ENCODE results near the gene C7.

C7 gene

GRCh38 chr5:40916226-40916625 is 6.9 kb downstream of the C7 start:
- no peak for DNase-seq (ENCODE audit: low read depth in 2 of 2)

DNA sequence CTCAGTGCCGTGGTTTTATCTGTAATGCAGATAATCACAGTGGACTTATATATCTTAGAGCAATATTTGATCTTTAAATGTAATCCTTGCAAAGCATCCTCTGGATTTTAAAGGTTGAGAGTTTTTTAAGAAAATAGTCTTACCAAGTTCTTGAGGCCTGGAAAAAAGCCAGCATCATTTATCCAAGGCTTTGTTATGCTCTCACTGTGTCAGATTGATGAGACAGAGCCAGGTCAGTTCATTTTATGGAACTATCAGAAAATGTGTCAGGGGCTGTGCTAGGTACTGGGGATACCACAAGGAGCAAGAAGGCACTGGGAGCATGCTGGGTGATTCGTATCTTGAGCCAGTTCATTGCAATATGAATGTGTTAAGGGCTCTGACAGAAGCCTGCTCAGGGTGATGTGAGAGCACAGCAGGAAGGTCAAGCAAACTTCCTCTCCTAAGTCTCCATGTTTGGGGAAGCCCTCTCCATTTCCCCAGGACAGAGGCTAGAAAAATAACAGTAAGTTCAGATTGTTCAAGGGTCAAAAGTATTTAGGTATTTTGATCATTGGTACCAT is 19.7 kb downstream of the C7 start:
- DNase-seq (ENCODE audit: low read depth in 2 of 2) = no peak

DNA sequence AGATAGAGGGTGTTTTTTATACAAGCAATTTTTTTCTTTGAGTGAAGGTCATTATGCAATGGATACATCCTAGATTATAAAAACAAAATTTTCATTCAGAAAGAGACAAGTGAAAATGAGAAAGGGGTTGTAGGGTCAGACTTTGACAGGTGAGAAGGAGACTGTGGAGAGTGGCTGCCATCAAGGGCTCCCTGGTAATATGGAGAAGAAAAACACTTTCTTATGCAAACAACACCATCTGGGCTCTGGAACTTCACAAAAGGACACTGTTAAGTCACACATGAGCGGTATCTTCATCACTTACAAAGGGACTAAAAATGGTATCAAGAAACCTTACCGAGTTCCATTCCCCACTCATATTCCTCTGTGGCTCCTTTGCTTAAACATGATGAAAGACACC is 23.5 kb downstream of the C7 start:
- no peak for DNase-seq (ENCODE audit: low read depth in 2 of 2)

DNA sequence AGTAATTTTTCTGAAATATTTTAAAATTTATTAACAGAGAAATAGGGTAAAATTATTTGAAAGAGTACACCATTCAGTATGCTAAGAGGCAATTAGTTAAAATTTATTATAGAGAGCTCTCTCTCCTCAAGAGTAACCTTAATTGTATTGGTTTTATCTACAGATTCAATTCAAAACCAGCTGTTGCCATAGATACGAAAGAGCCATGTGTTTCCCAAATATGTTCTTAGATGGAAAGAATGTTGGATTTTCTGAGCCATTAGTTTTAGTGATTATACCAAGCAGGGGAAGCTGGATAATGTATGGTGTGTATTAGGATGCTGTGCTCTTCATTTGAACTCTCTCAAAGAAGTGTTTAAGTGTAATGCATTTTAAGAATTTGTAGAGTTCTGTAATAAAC is 27.8 kb downstream of the C7 start:
- no peak for DNase-seq (ENCODE audit: low read depth in 2 of 2)

DNA sequence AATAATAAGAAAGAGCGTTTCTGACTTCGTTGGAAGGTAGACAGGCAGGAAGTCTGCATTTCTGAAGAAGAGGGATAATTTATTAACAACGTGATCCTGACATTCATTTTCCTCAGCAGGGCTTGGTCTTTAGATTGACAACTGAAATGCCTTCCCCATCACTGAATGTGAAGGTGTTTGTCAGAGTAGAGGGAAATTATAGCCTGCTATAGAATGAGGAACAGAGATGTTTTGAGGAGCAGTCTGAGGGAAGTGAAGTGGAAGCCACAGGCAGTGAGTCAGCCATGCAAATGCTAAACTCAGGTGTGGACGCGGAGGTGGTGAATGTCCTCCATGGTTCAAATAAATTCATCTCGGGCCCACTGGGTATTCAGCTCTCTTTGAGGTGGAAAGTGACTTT is 30.5 kb downstream of the C7 start:
- DNase-seq (ENCODE audit: low read depth in 2 of 2) = no peak

- no peak for DNase-seq (ENCODE audit: low read depth in 2 of 2)
Measured at GRCh38 chr5:40945111-40945510, 35.8 kb downstream of the C7 start.

- no peak for DNase-seq (ENCODE audit: low read depth in 2 of 2)
Measured at GRCh38 chr5:40955313-40955712, 46.0 kb downstream of the C7 start.

DNA sequence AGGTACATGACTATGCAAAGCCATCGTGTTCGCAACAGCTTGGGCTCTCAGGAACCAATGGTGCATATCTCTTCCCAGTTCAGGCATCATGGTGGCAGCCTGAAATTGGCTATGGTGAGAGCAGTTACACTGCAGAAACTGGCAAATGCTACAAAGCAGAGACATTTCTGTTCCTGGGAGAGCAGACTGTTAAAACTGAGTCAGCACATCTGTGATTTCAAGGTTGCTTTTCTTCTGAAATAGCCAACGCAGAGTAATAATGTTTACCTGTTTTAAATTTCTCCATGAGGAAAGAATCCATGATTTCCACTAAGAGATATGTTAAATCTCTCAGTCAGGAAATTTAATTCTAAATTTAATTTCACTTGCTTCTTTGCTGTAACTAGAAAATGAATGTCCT is 47.8 kb downstream of the C7 start:
- no peak for DNase-seq (ENCODE audit: low read depth in 2 of 2)

GRCh38 chr5:40958811-40959210 is 49.5 kb downstream of the C7 start:
- DNase-seq (ENCODE audit: low read depth in 2 of 2) = no peak

GRCh38 chr5:40960037-40960436 is 50.7 kb downstream of the C7 start:
- DNase-seq (ENCODE audit: low read depth in 2 of 2) = no peak

GRCh38 chr5:40962207-40962955 is 53.1 kb downstream of the C7 start:
- no peak for DNase-seq (ENCODE audit: low read depth in 2 of 2)

DNA sequence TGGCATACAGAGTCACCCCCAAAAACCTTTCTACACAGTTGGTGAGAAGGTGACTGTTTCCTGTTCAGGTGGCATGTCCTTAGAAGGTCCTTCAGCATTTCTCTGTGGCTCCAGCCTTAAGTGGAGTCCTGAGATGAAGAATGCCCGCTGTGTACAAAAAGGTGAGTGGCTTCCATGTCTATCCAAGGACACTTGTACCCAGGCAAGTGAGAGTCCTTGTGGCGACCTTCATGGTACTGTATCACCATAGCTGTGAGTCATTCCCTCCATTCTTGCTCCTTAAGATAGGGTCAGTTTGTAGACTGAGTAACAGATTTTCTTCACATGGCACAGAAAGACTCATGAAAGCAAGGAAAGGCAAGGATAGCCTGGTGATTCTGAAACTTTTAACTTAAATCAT is 63.1 kb downstream of the C7 start:
- DNase-seq (ENCODE audit: low read depth in 2 of 2) = no peak

DNA sequence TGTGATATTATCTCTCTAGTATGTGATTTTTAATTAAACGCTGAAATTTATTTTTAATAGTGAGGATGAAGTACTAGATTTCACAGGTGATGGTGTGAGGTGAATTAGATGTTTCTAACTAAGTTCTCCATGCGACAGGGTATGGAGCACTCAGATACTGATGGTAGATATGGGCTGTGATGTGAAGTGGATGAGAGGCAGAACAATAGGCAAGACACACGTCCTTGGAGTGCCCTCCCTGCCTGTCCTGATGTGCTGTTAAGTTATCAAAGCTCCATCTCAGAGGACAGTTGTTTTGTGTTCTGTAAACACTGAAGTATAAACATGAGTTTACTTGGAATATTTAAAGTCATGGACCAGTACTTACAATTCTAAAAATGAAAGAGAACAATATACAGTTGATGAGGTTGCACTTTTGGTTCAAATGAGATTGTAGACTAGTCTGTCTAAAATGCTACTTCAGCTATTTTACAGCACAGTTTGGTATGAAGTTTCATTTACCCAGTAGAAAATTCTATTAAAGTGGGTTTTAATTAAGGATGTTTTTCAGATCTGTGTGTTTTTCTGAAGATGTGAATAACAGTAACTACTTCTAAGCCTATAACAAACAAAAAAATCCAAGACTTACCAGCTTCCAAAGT is 64.2 kb downstream of the C7 start:
- no peak for DNase-seq (ENCODE audit: low read depth in 2 of 2)

GRCh38 chr5:40976041-40976440 is 66.7 kb downstream of the C7 start:
- DNase-seq (ENCODE audit: low read depth in 2 of 2) = no peak

DNA sequence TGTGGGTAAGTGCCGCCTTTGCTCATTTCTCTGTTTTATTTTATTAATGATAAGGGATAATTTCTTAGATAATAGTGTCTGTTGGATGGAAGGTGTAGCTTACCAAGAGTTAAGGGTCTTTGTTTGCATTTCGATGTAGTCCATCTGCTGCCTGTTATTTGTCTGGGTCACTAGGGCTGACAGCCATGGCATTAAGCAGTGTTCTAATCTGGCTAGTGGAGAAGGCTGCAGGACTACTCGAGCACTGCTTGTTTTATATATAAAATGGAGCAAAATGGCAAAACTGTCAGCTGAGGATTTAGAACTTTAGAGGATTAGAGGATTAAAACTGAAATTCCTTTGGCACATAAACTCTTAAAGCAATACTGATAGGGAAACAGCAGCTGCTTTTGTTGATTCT is 67.5 kb downstream of the C7 start:
- no peak for DNase-seq (ENCODE audit: low read depth in 2 of 2)

- no peak for DNase-seq (ENCODE audit: low read depth in 2 of 2)
Measured at GRCh38 chr5:40981420-40981819, 72.1 kb downstream of the C7 start.

- DNase-seq (ENCODE audit: low read depth in 2 of 2) = no peak
Measured at GRCh38 chr5:40983781-40984180, 74.5 kb downstream of the C7 start.

GRCh38 chr5:40984884-40985283 is 75.6 kb downstream of the C7 start:
- DNase-seq (ENCODE audit: low read depth in 2 of 2) = no peak

DNA sequence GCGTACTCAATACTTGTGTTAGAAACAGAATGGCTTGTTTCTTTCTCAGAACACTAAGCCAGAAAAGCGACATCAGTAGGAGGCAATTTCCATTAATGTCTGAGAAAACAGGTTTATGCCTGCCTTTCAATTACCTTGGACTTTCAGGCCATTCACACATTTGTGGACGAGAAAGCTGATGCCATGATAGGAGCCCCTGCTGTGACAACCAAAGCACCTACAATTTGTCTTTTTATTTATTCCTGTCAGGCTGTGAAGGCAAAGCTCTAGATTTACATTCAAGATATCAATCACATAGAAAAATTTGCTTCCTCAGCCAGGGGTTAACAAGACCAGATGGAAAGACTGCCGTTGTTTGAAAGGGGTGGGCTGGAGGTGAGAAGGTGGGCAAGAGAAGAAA is 76.2 kb downstream of the C7 start:
- DNase-seq (ENCODE audit: low read depth in 2 of 2) = no peak

GRCh38 chr5:40986666-40987065 is 77.4 kb downstream of the C7 start:
- DNase-seq (ENCODE audit: low read depth in 2 of 2) = no peak

- no peak for DNase-seq (ENCODE audit: low read depth in 2 of 2)
Measured at GRCh38 chr5:40987349-40987748, 78.1 kb downstream of the C7 start.

DNA sequence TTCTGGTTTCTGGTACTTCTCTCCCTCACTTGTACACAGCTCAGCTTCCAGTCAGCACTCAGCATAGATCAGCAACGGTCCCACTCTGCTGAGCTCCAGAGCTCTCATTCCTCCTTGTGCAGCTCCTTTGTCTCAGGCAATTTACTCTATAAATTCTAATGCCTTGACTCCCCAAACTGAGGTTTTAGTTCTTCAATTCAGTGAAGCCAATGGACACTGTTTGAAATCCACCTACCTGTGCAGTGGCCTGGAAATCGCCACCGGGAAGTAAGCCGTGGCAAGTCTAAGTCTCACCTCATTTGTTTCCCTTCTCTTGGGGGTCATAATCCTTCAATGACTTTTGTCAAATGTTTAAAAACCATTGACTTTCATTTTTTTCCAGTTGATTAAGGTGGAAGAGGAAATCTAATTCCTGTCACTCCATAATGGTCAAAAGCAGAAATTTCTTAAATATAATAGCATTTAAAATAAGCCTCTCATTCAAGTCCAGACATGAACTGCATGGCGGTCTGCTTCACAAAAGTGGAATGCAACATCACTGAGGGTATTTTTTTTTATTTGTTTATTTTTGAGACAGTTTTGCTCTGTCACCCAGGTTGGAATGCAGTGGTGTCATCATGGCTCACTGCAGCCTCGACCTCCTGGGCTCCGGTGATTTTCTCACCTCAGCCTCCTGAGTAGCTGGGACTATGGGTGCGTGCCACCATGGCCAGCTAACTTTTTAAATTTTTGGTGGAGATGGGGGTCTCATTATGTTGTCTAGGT is 79.6 kb downstream of the C7 start:
- DNase-seq (ENCODE audit: low read depth in 2 of 2) = no peak

All from stimulated activated CD4-positive, alpha-beta T cell treated with anti-CD3 and anti-CD28 coated beads, Interleukin-4, amount 100 ng/mL, for 48 hours (primary cell).